Duodenal mucosa (tissue), 2 donors: Measurements from ENCODE around the gene ZNF718.
A peak's percentile ranks its signal among the peaks of the same experiment; 100 is the strongest.
"Not testable (repeated sequence)": the region's sequence is repeated elsewhere in the genome, so short reads cannot be mapped to it uniquely, and the experiment has no call there.

Experiments
- H3K27ac ChIP-seq: one replicate; pipeline ENCODE4 v1.7.0; 2013; ENCODE audit warnings: low read depth, low read length
- H3K27me3 ChIP-seq, 2 donors: one replicate each; pipeline ENCODE4 v1.7.0; 2013; ENCODE audit warnings: low read length in 2 of 2, control low read depth in 1 of 2; ENCODE audit not compliant: insufficient read depth in 2 of 2, control insufficient read depth in 1 of 2
- H3K36me3 ChIP-seq, 2 donors: one replicate each; pipeline ENCODE4 v1.7.0; 2013; ENCODE audit warnings: low read length in 2 of 2, control low read depth in 1 of 2; ENCODE audit not compliant: insufficient read depth in 2 of 2, control insufficient read depth in 1 of 2
- H3K4me1 ChIP-seq, 2 donors: one replicate each; pipeline ENCODE4 v1.7.0; 2013; ENCODE audit warnings: low read length in 2 of 2, control low read depth in 1 of 2; ENCODE audit not compliant: insufficient read depth in 2 of 2, control insufficient read depth in 1 of 2
- H3K4me3 ChIP-seq, 2 donors: one replicate each; pipeline ENCODE4 v1.7.0; 2013; ENCODE audit warnings: low read length in 2 of 2, low read depth in 1 of 2
- H3K9ac ChIP-seq, 2 donors: one replicate each; pipeline ENCODE4 v1.7.0; 2013; ENCODE audit warnings: low read length in 2 of 2, low read depth in 1 of 2
- H3K9me3 ChIP-seq, 2 donors: one replicate each; pipeline ENCODE4 v1.7.0; 2013; ENCODE audit warnings: low read length in 2 of 2, control low read depth in 1 of 2; ENCODE audit not compliant: control insufficient read depth in 1 of 2

ZNF718 gene

GRCh38 chr4:114149-114548 lies 10.2 kb upstream of the ZNF718 start:
- Histone ChIP-seq H3K4me1 (no peaks in the 10 kb centered on the region), H3K4me3 (no peak overlapping the region), H3K9me3 (peaks cover 5 to 12% of the 10 kb centered on the region in 2 donors), H3K27ac (no peak overlapping the region), H3K36me3 (no peaks in the 10 kb centered on the region), H3K9ac (no peak overlapping the region), H3K27me3 (no peaks in the 10 kb centered on the region)

GRCh38 chr4:116499-116898 lies 7.8 kb upstream of the ZNF718 start:
- H3K4me1 ChIP-seq, result no peaks in the 10 kb centered on the region
- H3K4me3 ChIP-seq, result no peak overlapping the region
- H3K27ac ChIP-seq, result no peak overlapping the region

DNA sequence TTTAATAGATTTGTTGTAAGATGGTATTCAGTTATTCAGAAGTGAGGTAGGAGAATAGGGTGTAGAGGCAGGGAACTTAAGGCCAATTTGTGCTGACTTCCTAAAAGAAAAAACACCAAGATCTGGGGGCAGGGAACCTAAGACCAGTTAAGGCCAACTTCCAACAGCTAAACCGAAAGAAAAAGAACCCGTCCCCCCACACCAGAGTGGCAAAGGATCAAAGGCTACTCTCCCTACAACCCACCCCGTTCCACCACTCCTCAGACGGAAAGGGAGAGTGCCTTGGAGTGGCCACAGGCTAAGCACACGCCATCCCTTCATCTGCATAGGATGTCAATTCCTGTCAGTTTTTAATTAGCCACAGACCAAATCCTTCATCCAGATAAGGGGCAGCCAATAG lies 3.7 kb upstream of the ZNF718 start:
- Histone ChIP-seq H3K4me3 (no peak overlapping the region), H3K4me1 (peaks cover 0 to 4% of the 10 kb centered on the region in 2 donors), H3K27me3 (no peaks in the 10 kb centered on the region), H3K9ac (no peak overlapping the region), H3K27ac (no peak overlapping the region), H3K36me3 (peaks cover 0 to 1% of the 10 kb centered on the region in 2 donors), H3K9me3 (peaks cover 8 to 9% of the 10 kb centered on the region in 2 donors)

More at GRCh38 chr4:116499-116898, 7.8 kb upstream of the ZNF718 start:
- H3K36me3 ChIP-seq, result no peaks in the 10 kb centered on the region
- no peak overlapping the region for H3K9ac ChIP-seq
- H3K9me3 ChIP-seq, result peaks cover 0 to 5% of the 10 kb centered on the region in 2 donors
- no peaks in the 10 kb centered on the region for H3K27me3 ChIP-seq

DNA sequence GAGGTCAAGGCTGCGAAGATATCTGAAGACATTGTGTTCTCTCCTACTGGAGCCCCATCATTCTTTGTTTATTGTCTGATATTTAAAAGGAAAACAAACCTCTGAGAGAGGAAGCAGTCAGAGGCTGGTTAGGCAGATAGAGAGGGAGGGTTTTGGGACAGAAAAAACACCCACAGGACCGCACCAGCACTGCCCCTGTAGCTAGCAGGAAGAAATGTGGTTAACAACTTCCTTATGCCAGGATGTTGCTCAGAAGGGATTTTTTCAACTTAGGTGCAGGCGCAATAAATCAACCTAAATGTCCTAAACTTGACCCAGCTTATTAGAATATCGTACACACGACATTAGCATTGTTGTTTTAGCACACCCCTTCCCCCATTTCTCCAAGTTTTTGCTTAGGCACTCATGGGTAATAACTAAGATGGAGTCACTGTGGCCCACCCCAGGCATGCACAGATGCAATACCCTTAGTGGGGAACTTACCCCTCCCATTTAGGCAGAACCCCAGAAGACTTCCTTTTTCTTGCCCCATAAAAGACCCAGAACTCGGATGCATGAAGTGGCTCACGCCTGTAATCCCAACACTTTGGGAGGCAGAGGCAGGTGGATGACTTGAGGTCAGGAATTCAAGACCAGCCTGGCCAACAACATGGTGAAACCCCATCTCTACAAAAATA lies 2.8 kb upstream of the ZNF718 start:
- Histone ChIP-seq H3K9ac (no peak overlapping the region), H3K4me3 (no peak overlapping the region), H3K27ac (no peak overlapping the region), H3K9me3 (peaks cover 9 to 17% of the 10 kb centered on the region in 2 donors), H3K4me1 (peaks cover 0 to 11% of the 10 kb centered on the region in 2 donors), H3K36me3 (peaks cover 0 to 9% of the 10 kb centered on the region in 2 donors), H3K27me3 (no peaks in the 10 kb centered on the region)

- Histone ChIP-seq H3K4me1 (peaks cover 0 to 11% of the 10 kb centered on the region in 2 donors), H3K36me3 (peaks cover 18 to 32% of the 10 kb centered on the region in 2 donors)
- not testable (repeated sequence) for H3K9ac ChIP-seq
Observed at GRCh38 chr4:123922-124274, 403 bp upstream of the ZNF718 start.

DNA sequence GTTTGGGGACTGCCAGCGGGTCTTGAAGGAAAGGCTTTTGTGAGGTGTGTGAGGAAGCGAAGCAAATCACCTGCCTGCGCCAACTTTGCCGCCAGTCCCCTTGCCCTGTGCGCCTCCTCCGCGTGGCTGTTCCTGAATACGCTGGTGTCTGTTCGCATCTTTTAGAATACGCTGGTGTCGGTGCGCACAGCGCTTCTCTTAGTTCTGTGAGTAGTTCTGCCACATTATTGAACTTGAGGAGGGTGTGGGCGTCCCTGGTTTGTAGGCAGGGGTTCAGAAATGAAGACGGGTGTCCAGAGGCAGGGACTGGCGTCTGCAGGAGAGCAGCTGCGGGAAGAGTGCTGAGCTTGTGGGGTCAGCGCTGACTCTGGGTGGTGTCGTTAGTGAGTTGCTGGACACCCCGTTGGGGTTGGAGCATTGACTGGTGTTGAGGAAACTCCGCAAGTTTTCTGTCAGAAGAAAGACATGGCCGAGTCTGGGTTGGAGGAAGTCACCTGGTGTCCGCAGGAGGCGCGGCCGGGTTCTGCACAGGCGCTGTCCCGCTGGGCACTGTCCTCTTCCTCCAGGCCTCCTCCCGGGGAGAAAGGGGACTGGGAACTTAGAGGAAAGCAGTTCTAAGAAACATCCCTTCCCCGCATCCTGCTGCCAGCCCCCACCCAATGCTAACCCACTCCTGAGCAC lies 930 bp downstream of the ZNF718 start:
- Histone ChIP-seq H3K4me3 (peak overlapping the region; percentile 78 to 97), H3K9me3 (peaks cover 23 to 46% of the 10 kb centered on the region in 2 donors), H3K9ac (peak overlapping the region; percentile 55 to 89), H3K4me1 (peaks cover 0 to 11% of the 10 kb centered on the region in 2 donors), H3K36me3 (peaks cover 27 to 42% of the 10 kb centered on the region in 2 donors), H3K27me3 (no peaks in the 10 kb centered on the region), H3K27ac (no peak overlapping the region)

More at GRCh38 chr4:123922-124274, 403 bp upstream of the ZNF718 start:
- Histone ChIP-seq H3K4me3 (peak overlapping the region; percentile 78 to 97), H3K9me3 (peaks cover 18 to 38% of the 10 kb centered on the region in 2 donors)
- H3K27me3 ChIP-seq, H3K27ac ChIP-seq: not testable (repeated sequence)

DNA sequence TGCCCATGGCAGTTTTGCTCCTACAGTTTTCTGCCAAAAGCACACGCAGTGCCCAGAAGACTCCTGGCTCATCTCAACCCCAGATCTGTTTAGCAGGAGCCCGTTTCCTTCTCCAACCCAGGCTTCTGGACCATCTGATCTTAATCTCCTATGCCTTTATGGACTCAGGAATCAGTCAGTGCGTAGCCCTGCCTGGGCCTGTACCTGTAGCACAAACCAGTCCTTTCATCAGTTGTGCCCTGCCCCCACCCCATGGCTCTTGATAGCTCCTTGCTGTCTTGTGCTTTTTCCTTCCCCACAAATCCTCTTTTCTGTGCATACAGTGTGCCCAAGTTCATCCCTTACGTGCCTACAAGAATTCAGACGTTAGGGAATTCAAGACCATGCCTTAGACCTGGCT lies 1.5 kb downstream of the ZNF718 start:
- Histone ChIP-seq H3K9me3 (peaks cover 23 to 52% of the 10 kb centered on the region in 2 donors), H3K9ac (peak overlapping the region in 1 of 2 donors; percentile 51), H3K27ac (no peak overlapping the region)

DNA sequence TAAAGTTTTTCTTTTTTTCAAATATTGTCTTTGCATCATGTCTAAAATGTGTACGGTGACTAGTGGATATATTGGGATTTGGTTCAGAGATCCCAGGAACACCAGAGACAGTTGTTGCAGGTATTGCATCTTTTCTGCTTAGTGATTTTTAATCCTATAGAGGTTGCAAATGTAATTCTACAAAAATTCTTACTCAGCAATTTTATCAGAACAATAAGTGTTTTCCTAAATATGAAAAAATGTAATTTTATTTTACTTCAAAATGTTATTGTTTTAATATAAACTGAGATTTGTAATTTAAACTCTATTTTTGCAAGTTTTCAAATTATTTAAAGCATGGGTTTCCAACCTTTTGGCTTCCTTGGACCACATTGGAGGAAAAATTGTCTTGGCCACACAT lies 8.2 kb downstream of the ZNF718 start:
- no peaks in the 10 kb centered on the region for H3K27me3 ChIP-seq
- H3K9ac ChIP-seq, result no peak overlapping the region
- H3K27ac ChIP-seq, result no peak overlapping the region
- no peaks in the 10 kb centered on the region for H3K4me1 ChIP-seq
- H3K4me3 ChIP-seq, result no peak overlapping the region
- H3K36me3 ChIP-seq, result peaks cover 27 to 75% of the 10 kb centered on the region in 2 donors
- H3K9me3 ChIP-seq, result peaks cover 40 to 53% of the 10 kb centered on the region in 2 donors

More for the DNA sequence above, 1.5 kb downstream of the ZNF718 start:
- H3K4me3 ChIP-seq, result peak overlapping the region; percentile 78 to 97
- peaks cover 0 to 11% of the 10 kb centered on the region in 2 donors for H3K4me1 ChIP-seq
- no peaks in the 10 kb centered on the region for H3K27me3 ChIP-seq
- peaks cover 28 to 43% of the 10 kb centered on the region in 2 donors for H3K36me3 ChIP-seq

DNA sequence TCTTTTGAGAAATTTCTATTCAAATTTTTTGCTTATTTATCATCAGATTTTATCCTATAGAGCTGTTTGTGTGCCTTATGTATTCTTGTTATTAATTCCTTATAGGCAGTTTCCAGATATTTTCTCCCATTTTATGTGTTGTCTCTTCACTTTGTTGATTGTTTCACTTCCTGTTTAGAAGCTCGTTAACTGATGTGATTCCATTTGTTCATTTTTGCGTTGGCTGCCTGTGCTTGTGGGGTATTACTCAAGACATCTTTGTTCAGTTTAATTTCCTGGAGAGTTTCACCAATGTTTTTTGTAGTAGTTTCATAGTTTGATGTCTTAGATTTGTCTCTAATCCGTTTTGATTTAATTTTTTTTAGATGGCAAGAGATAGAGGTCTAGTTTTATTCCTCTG lies 14.6 kb downstream of the ZNF718 start:
- Histone ChIP-seq H3K27me3 (no peaks in the 10 kb centered on the region), H3K36me3 (peaks cover 12 to 85% of the 10 kb centered on the region in 2 donors), H3K9me3 (peaks cover 68 to 80% of the 10 kb centered on the region in 2 donors)

GRCh38 chr4:139691-140090 lies 15.4 kb downstream of the ZNF718 start:
- Histone ChIP-seq H3K9ac (no peak overlapping the region), H3K9me3 (peaks cover 71 to 88% of the 10 kb centered on the region in 2 donors), H3K4me1 (no peaks in the 10 kb centered on the region), H3K27ac (no peak overlapping the region), H3K4me3 (peak overlapping the region in 1 of 2 donors; percentile 13), H3K36me3 (peaks cover 12 to 78% of the 10 kb centered on the region in 2 donors), H3K27me3 (no peaks in the 10 kb centered on the region)

More for the DNA sequence above, 14.6 kb downstream of the ZNF718 start:
- Histone ChIP-seq H3K27ac (no peak overlapping the region), H3K9ac (no peak overlapping the region), H3K4me3 (peak overlapping the region in 1 of 2 donors; percentile 21), H3K4me1 (no peaks in the 10 kb centered on the region)
